SK-N-MC (cell line): ENCODE results near the gene CGB8.

ENCODE experiments used
- EZH2 ChIP-seq: fragments of 200-600 bp; sonication (generic); IDR thresholded peaks from one replicate; pipeline ENCODE4 v1.6.1; 2017; ENCODE audit warnings: antibody characterized with exemption
- POLR2AphosphoS5 ChIP-seq: IDR thresholded peaks from 2 replicates; pipeline ENCODE4 v1.6.1; 2012; ENCODE audit warnings: mild to moderate bottlenecking, low read depth, low read length, borderline replicate concordance

- TF ChIP-seq EZH2 (no peak), POLR2AphosphoS5 (no peak; the same call in 1 of the 2 replicates)
These were observed 32.7 kb downstream of the CGB8 start for GRCh38 chr19:49016067-49016839.
